GM12875 (cell line): Measurements from ENCODE around the gene C10orf105.

Experiments used
- H3K4me3 ChIP-seq: one replicate; pipeline ENCODE4 v1.5.1; 2011; ENCODE audit warnings: low read depth, low read length, control low read depth
- CTCF ChIP-seq: IDR thresholded peaks from 2 replicates; pipeline ENCODE4 v1.5.1; 2011; ENCODE audit warnings: low read depth, mild to moderate bottlenecking, control low read depth, inconsistent platforms, low read length, moderate library complexity, borderline replicate concordance; ENCODE audit not compliant: insufficient read depth

C10orf105 gene

GRCh38 chr10:71726580-71727104, 7.1 kb upstream of the C10orf105 start:
- H3K4me3 ChIP-seq = peak overlapping the region; percentile 28
- no peak for TF ChIP-seq CTCF

- peak; percentile 56; the same call in 1 of the 2 replicates for TF ChIP-seq CTCF
- H3K4me3 ChIP-seq = no peak overlapping the region
Observed at GRCh38 chr10:71725998-71726579, 6.5 kb upstream of the C10orf105 start.

GRCh38 chr10:71725249-71725648, 5.7 kb upstream of the C10orf105 start:
- TF ChIP-seq CTCF = no peak

GRCh38 chr10:71724539-71724938, 5.0 kb upstream of the C10orf105 start:
- H3K4me3 ChIP-seq = no peak overlapping the region
- TF ChIP-seq CTCF = no peak

More at GRCh38 chr10:71725249-71725648, 5.7 kb upstream of the C10orf105 start:
- no peak overlapping the region for H3K4me3 ChIP-seq

- no peak overlapping the region for H3K4me3 ChIP-seq
- no peak for TF ChIP-seq CTCF
Observed at GRCh38 chr10:71723311-71723710, 3.7 kb upstream of the C10orf105 start.

GRCh38 chr10:71722849-71723248, 3.3 kb upstream of the C10orf105 start:
- no peak for TF ChIP-seq CTCF
- H3K4me3 ChIP-seq = no peak overlapping the region

GRCh38 chr10:71721313-71721712, 1.7 kb upstream of the C10orf105 start:
- no peak overlapping the region for H3K4me3 ChIP-seq
- TF ChIP-seq CTCF = no peak
